ENCODE data around the gene CDR2L.

The CDR2L gene

DNA sequence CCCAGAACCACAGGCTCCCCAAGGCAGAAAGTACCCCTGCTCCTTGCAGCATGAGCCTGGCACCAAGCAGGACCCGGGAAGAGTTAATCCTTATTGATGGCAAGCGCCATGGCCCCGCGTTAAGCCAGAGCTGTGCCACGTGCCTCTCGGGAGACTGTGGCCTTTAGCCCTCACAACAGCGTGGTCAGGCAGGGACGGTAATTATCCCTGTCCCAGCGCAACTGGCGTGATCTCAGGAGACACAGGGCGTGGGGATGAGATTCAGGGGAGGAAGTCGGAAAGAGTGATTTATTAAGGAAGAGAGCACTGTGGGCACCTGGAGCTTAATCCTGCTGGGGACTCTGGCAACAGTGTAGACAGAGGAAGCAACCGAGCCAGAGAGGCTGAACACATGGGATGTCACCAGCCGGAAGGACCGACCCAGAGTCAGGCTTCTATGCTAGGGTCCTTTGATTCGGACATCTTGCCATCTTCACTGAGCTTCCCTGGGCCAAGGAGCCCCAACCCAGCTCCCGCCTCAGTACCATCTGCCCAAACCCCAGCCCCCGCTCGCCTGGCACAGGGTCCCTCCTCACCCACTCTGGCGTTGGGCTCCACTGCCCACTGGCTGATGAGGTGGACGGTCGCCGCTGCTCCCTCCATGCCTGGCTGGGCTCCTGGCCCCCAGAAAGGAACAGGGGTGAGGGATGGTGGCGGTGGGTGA lies 34.9 kb upstream of the CDR2L start:
- no peak overlapping the region for H3K4me3 ChIP-seq (ENCODE audit: low read depth, low read length, poor library complexity, severe bottlenecking)
- H3K4me1 ChIP-seq (ENCODE audit: insufficient read depth, low read length, severe bottlenecking): no peaks in the 10 kb centered on the region
- no peaks in the 10 kb centered on the region for H3K36me3 ChIP-seq (ENCODE audit: insufficient read depth, low read length)
- no peaks in the 10 kb centered on the region for H3K9me2 ChIP-seq (ENCODE audit: low read depth, low read length)
- H3K4me2 ChIP-seq (ENCODE audit: low read length): no peak overlapping the region
- no peaks in the 10 kb centered on the region for H3K27me3 ChIP-seq (ENCODE audit: insufficient read depth, low read length)
- H3K27ac ChIP-seq (ENCODE audit: low read depth, low read length, poor library complexity, severe bottlenecking): no peak overlapping the region
- H3F3A ChIP-seq (ENCODE audit: insufficient read depth, low read length): no peaks in the 10 kb centered on the region
- H2AFZ ChIP-seq (ENCODE audit: low read length): no peak overlapping the region
- no peak overlapping the region for H3K9ac ChIP-seq (ENCODE audit: low read length)
- no peak for TF ChIP-seq EZH2 (IDR thresholded peaks at IDR 0.05; ENCODE audit: borderline replicate concordance, low read length)
- TF ChIP-seq, protein P1, sequence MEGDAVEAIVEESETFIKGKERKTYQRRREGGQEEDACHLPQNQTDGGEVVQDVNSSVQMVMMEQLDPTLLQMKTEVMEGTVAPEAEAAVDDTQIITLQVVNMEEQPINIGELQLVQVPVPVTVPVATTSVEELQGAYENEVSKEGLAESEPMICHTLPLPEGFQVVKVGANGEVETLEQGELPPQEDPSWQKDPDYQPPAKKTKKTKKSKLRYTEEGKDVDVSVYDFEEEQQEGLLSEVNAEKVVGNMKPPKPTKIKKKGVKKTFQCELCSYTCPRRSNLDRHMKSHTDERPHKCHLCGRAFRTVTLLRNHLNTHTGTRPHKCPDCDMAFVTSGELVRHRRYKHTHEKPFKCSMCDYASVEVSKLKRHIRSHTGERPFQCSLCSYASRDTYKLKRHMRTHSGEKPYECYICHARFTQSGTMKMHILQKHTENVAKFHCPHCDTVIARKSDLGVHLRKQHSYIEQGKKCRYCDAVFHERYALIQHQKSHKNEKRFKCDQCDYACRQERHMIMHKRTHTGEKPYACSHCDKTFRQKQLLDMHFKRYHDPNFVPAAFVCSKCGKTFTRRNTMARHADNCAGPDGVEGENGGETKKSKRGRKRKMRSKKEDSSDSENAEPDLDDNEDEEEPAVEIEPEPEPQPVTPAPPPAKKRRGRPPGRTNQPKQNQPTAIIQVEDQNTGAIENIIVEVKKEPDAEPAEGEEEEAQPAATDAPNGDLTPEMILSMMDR (IDR thresholded peaks at IDR 0.05; ENCODE audit: low read length): no peak
- H3K79me2 ChIP-seq (ENCODE audit: insufficient read depth, low read length): no peaks in the 10 kb centered on the region
- no peaks in the 10 kb centered on the region for H3K9me3 ChIP-seq (ENCODE audit: low read length)
- H4K20me1 ChIP-seq (ENCODE audit: insufficient read depth, low read length): no peaks in the 10 kb centered on the region

DNA sequence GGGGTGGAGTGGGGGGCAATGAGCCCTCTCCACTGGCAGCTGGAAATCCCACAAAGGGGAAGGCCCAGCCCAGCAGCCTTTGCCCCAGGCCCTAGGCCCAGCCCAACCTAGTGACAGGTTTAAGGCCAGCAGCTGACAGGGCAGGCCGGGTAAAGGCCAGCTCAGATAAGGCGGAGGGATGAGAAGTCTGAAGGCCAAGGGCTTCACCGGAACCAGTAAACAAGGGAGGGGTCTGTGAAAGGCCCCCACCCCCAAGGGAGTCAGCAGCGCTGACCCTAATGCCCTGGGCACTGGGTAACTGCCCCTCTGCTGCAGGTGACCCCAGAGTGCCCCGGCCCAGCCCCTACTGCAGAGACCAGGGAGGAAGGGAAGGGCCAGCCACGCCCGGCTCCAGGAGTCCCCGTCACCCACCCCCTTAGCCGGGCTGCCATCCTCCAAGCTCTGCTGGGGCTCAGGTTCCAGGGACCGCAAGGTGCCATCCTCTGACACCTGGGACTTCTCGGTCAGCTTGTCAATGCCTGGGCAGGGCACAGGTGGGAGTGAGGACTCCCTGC lies 34.2 kb upstream of the CDR2L start:
- H4K20me1 ChIP-seq (ENCODE audit: insufficient read depth, low read length): no peaks in the 10 kb centered on the region
- H3F3A ChIP-seq (ENCODE audit: insufficient read depth, low read length): no peaks in the 10 kb centered on the region
- H3K4me3 ChIP-seq (ENCODE audit: low read depth, low read length, poor library complexity, severe bottlenecking): no peak overlapping the region
- no peak overlapping the region for H3K9ac ChIP-seq (ENCODE audit: low read length)
- no peaks in the 10 kb centered on the region for H3K79me2 ChIP-seq (ENCODE audit: insufficient read depth, low read length)
- H3K4me1 ChIP-seq (ENCODE audit: insufficient read depth, low read length, severe bottlenecking): no peaks in the 10 kb centered on the region
- H3K9me2 ChIP-seq (ENCODE audit: low read depth, low read length): no peaks in the 10 kb centered on the region
- H3K36me3 ChIP-seq (ENCODE audit: insufficient read depth, low read length): no peaks in the 10 kb centered on the region
- H3K9me3 ChIP-seq (ENCODE audit: low read length): no peaks in the 10 kb centered on the region
- H3K27me3 ChIP-seq (ENCODE audit: insufficient read depth, low read length): no peaks in the 10 kb centered on the region
- no peak overlapping the region for H3K4me2 ChIP-seq (ENCODE audit: low read length)
- TF ChIP-seq, protein P1 (IDR thresholded peaks at IDR 0.05; ENCODE audit: low read length): no peak
- no peak for TF ChIP-seq EZH2 (IDR thresholded peaks at IDR 0.05; ENCODE audit: borderline replicate concordance, low read length)
- H3K27ac ChIP-seq (ENCODE audit: low read depth, low read length, poor library complexity, severe bottlenecking): no peak overlapping the region
- no peak overlapping the region for H2AFZ ChIP-seq (ENCODE audit: low read length)

DNA sequence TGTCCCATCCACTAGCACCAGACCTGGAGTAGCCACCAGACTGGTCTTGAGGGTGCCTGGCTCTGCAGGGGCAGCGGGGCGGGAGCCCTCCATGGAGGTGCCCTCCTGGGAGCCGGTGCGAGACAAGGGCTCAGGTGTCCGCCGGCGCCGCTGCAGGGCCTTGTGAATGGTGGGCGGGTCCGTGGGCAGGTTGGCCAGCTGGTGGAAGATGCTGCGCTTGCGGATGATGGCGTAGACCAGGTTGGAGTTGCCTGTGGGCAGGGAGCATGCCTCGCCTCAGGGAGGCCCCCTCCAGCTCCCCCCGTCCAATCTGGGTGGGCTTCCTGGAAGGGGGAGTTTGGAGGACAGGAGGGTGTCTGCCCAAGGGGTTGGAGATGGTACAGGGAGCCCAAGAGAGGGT lies 33.3 kb upstream of the CDR2L start:
- H2AFZ ChIP-seq (ENCODE audit: low read length): no peak overlapping the region
- no peak overlapping the region for H3K9ac ChIP-seq (ENCODE audit: low read length)
- H3F3A ChIP-seq (ENCODE audit: insufficient read depth, low read length): no peaks in the 10 kb centered on the region
- H3K9me3 ChIP-seq (ENCODE audit: low read length): no peaks in the 10 kb centered on the region
- no peaks in the 10 kb centered on the region for H3K36me3 ChIP-seq (ENCODE audit: insufficient read depth, low read length)
- no peaks in the 10 kb centered on the region for H3K27me3 ChIP-seq (ENCODE audit: insufficient read depth, low read length)
- no peaks in the 10 kb centered on the region for H3K4me1 ChIP-seq (ENCODE audit: insufficient read depth, low read length, severe bottlenecking)
- H4K20me1 ChIP-seq (ENCODE audit: insufficient read depth, low read length): no peaks in the 10 kb centered on the region
- no peak overlapping the region for H3K4me3 ChIP-seq (ENCODE audit: low read depth, low read length, poor library complexity, severe bottlenecking)
- H3K4me2 ChIP-seq (ENCODE audit: low read length): no peak overlapping the region
- no peak overlapping the region for H3K27ac ChIP-seq (ENCODE audit: low read depth, low read length, poor library complexity, severe bottlenecking)
- TF ChIP-seq, protein P1 (IDR thresholded peaks at IDR 0.05; ENCODE audit: low read length): no peak
- TF ChIP-seq EZH2 (IDR thresholded peaks at IDR 0.05; ENCODE audit: borderline replicate concordance, low read length): no peak
- H3K79me2 ChIP-seq (ENCODE audit: insufficient read depth, low read length): no peaks in the 10 kb centered on the region
- H3K9me2 ChIP-seq (ENCODE audit: low read depth, low read length): no peaks in the 10 kb centered on the region

Measured in OCI-LY1 (cell line).